OCI-LY1 (cell line): ENCODE measurements around the gene CHCHD4.
"Not testable (repeated sequence)": the region's sequence is repeated elsewhere in the genome, so short reads cannot be mapped to it uniquely, and the experiment has no call there.

ENCODE experiments used
- H2AFZ ChIP-seq: fragments of 200-600 bp; sonication (generic), shearing (Covaris generic); 2 replicates; pipeline ENCODE4 v1.6.0; 2014; ENCODE audit warnings: antibody characterized with exemption, mild to moderate bottlenecking, low read length
- H3F3A ChIP-seq: fragments of 200-600 bp; sonication (generic), shearing (Covaris generic); 2 replicates; pipeline ENCODE4 v1.6.0; 2014; ENCODE audit warnings: mild to moderate bottlenecking, antibody characterized with exemption, low read length, moderate library complexity; ENCODE audit not compliant: insufficient read depth
- H3K27ac ChIP-seq: fragments of 200-600 bp; sonication (generic); 2 replicates; pipeline ENCODE4 v1.5.1; 2014; ENCODE audit warnings: low read length, mixed run types, mild to moderate bottlenecking, low read depth; ENCODE audit not compliant: poor library complexity, severe bottlenecking
- H3K27me3 ChIP-seq: fragments of 200-600 bp; sonication (generic); 2 replicates; pipeline ENCODE4 v1.6.0; 2014; ENCODE audit warnings: antibody characterized with exemption, mild to moderate bottlenecking, low read length, moderate library complexity; ENCODE audit not compliant: insufficient read depth
- H3K36me3 ChIP-seq: fragments of 200-600 bp; sonication (generic); 2 replicates; pipeline ENCODE4 v1.6.1; 2014; ENCODE audit warnings: mild to moderate bottlenecking, antibody characterized with exemption, low read length, moderate library complexity, mixed read lengths; ENCODE audit not compliant: insufficient read depth
- H3K4me1 ChIP-seq: fragments of 200-600 bp; sonication (generic); 2 replicates; pipeline ENCODE4 v1.5.1; 2014; ENCODE audit warnings: mild to moderate bottlenecking, low read length, moderate library complexity; ENCODE audit not compliant: insufficient read depth, severe bottlenecking
- H3K4me2 ChIP-seq: fragments of 200-600 bp; sonication (generic), shearing (Covaris generic); 2 replicates; pipeline ENCODE4 v1.6.1; 2014; ENCODE audit warnings: low read length
- H3K4me3 ChIP-seq: fragments of 200-600 bp; sonication (generic); 2 replicates; pipeline ENCODE4 v1.5.1; 2014; ENCODE audit warnings: low read length, low read depth, mild to moderate bottlenecking, mixed read lengths; ENCODE audit not compliant: poor library complexity, severe bottlenecking
- H3K79me2 ChIP-seq: fragments of 200-600 bp; shearing (Covaris generic); 2 replicates; pipeline ENCODE4 v1.6.1; 2016; ENCODE audit warnings: mixed run types, low read length, mixed read lengths; ENCODE audit not compliant: insufficient read depth
- H3K9ac ChIP-seq: fragments of 200-600 bp; sonication (generic), shearing (Covaris generic); 2 replicates; pipeline ENCODE4 v1.6.1; 2014; ENCODE audit warnings: mild to moderate bottlenecking, low read length, mixed read lengths
- H3K9me2 ChIP-seq: fragments of 200-600 bp; sonication (generic), shearing (Covaris generic); 2 replicates; pipeline ENCODE4 v1.6.1; 2014; ENCODE audit warnings: low read depth, mild to moderate bottlenecking, low read length, mixed read lengths
- H3K9me3 ChIP-seq: fragments of 200-600 bp; shearing (Covaris generic); 2 replicates; pipeline ENCODE4 v1.6.1; 2014; ENCODE audit warnings: low read length, mixed read lengths
- H4K20me1 ChIP-seq: fragments of 200-600 bp; sonication (generic), shearing (Covaris generic); 2 replicates; pipeline ENCODE4 v1.6.0; 2016; ENCODE audit warnings: mild to moderate bottlenecking, low read length; ENCODE audit not compliant: insufficient read depth
- EZH2 ChIP-seq: fragments of 200-600 bp; sonication (generic), shearing (Covaris generic); IDR thresholded peaks from 2 replicates; pipeline ENCODE4 v1.8.0; 2017; ENCODE audit warnings: borderline replicate concordance, mixed run types, mild to moderate bottlenecking, antibody characterized with exemption, low read length, moderate library complexity, mixed read lengths
- TF ChIP-seq, protein P1 (sequence below): fragments of 200-600 bp; sonication (generic), shearing (Covaris generic); IDR thresholded peaks from 2 replicates; pipeline ENCODE4 v1.5.1; 2017; ENCODE audit warnings: mild to moderate bottlenecking, antibody characterized with exemption, low read length, moderate library complexity, mixed read lengths

CHCHD4 gene

DNA sequence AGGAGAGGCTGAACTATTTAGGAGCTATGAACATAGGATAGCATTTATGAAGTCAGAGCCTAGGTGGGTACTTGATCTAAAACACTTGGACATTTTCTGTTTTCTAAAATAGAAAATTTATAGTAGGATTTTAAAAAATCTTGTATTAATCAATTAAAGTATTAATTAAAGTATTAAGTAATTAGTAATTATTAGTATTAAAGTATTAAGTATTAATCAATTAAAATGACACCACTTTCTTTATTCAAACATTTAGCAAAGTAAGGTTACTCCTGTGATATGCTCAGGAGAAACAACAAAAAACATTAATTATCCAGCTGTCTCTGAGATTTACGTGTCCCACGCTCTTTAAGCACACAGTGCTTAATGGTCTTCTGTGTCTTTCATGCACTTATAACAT, 32.2 kb downstream of the CHCHD4 start:
- Histone ChIP-seq H3K27ac (no peak overlapping the region), H3K27me3 (no peaks in the 10 kb centered on the region; the same call in 1 of the 2 replicates)

DNA sequence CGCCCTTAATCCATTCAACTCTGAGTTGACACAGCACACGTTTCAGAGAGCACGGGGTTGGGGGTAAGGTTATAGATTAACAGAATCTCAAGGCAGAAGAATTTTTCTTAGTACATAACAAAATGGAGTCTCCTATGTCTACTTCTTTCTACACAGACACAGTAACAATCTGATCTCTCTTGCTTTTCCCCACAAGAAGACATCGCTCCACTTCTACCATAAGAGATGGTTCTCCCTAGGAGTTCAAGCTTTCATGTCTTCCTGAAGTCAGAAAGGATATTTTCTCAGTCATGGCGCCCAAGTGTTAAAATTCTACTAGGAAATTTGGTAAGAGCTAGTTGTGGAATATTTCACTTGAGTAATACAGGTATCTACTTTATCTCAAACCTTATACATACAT, 32.7 kb downstream of the CHCHD4 start:
- H3K79me2 ChIP-seq, H3K9me3 ChIP-seq, H3K4me2 ChIP-seq, H3F3A ChIP-seq, H3K27ac ChIP-seq, H2AFZ ChIP-seq, H3K36me3 ChIP-seq, H3K27me3 ChIP-seq, H3K9ac ChIP-seq, H3K4me3 ChIP-seq, H3K4me1 ChIP-seq, H3K9me2 ChIP-seq, H4K20me1 ChIP-seq: not testable (repeated sequence)

More for the DNA sequence above, 32.2 kb downstream of the CHCHD4 start:
- no peaks in the 10 kb centered on the region for H3K9me3 ChIP-seq
- no peaks in the 10 kb centered on the region for H3K36me3 ChIP-seq
- no peaks in the 10 kb centered on the region for H3K79me2 ChIP-seq
- no peak overlapping the region for H3K4me3 ChIP-seq
- TF ChIP-seq EZH2, result no peak
- TF ChIP-seq, protein P1, sequence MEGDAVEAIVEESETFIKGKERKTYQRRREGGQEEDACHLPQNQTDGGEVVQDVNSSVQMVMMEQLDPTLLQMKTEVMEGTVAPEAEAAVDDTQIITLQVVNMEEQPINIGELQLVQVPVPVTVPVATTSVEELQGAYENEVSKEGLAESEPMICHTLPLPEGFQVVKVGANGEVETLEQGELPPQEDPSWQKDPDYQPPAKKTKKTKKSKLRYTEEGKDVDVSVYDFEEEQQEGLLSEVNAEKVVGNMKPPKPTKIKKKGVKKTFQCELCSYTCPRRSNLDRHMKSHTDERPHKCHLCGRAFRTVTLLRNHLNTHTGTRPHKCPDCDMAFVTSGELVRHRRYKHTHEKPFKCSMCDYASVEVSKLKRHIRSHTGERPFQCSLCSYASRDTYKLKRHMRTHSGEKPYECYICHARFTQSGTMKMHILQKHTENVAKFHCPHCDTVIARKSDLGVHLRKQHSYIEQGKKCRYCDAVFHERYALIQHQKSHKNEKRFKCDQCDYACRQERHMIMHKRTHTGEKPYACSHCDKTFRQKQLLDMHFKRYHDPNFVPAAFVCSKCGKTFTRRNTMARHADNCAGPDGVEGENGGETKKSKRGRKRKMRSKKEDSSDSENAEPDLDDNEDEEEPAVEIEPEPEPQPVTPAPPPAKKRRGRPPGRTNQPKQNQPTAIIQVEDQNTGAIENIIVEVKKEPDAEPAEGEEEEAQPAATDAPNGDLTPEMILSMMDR, result no peak
- no peak overlapping the region for H2AFZ ChIP-seq
- H3K4me1 ChIP-seq, result no peaks in the 10 kb centered on the region
- no peaks in the 10 kb centered on the region for H3F3A ChIP-seq
- no peaks in the 10 kb centered on the region for H3K9me2 ChIP-seq
- H3K9ac ChIP-seq, result no peak overlapping the region
- no peaks in the 10 kb centered on the region for H4K20me1 ChIP-seq
- H3K4me2 ChIP-seq, result no peak overlapping the region

DNA sequence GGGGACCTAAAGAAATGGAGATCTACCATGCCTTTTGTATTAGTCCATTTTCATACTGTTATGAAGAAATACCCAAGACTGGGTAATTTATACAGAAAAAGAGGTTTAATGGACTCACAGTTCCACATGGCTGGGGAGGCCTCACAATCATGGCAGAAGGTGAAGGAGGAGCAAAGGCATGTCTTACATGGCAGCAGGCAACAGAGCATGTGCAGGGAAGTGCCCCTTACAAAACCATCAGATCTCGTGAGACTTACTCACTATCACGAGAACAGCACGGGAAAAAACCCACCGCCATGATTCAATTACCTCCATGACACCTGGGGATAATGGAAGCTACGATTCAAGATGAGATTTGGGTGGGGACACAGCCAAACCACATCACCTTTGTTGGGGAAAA, 37.2 kb downstream of the CHCHD4 start:
- H3K9me3 ChIP-seq, H3K4me1 ChIP-seq, H3K27me3 ChIP-seq, H3K27ac ChIP-seq, H3K4me2 ChIP-seq, H3F3A ChIP-seq, H3K79me2 ChIP-seq, H3K9me2 ChIP-seq, H2AFZ ChIP-seq, H4K20me1 ChIP-seq, H3K4me3 ChIP-seq, H3K9ac ChIP-seq, H3K36me3 ChIP-seq: not testable (repeated sequence)

DNA sequence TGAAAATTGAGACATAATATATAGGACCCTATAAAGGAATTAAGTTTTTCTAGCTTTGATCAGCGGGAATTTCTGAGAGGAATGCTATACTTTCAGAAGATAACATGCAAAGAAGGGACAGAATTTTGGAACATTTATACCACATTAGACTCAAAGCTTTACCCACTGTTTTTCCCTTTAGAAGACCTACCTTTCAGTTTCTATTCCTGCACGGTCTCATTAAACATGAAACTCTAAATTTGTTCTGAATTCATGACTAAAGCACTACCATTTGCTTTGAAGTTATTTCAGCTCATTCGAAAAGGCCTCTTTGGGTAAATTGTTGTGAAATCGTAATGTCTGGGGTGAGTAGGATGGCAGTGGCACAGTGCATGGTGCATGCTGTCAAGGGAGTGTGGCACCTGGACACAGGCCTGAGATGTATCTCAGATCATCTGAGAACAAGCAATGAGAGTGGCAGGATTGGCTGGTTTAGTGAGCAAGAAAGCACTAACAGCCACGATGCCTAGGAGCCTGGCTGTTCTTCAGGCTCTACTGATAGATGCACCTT, 42.5 kb downstream of the CHCHD4 start:
- Histone ChIP-seq H3F3A (no peaks in the 10 kb centered on the region), H3K27me3 (no peaks in the 10 kb centered on the region; the same call in 1 of the 2 replicates)

More for the DNA sequence above, 42.5 kb downstream of the CHCHD4 start:
- no peak for TF ChIP-seq EZH2
- TF ChIP-seq, protein P1, result no peak
- Histone ChIP-seq H3K9ac (no peak overlapping the region), H3K36me3 (no peaks in the 10 kb centered on the region; the same call in 1 of the 2 replicates), H3K4me1 (no peaks in the 10 kb centered on the region), H3K4me3 (no peak overlapping the region), H3K9me2 (no peaks in the 10 kb centered on the region), H3K79me2 (no peaks in the 10 kb centered on the region), H4K20me1 (no peaks in the 10 kb centered on the region), H3K4me2 (no peak overlapping the region), H3K27ac (no peak overlapping the region), H2AFZ (no peak overlapping the region), H3K9me3 (no peaks in the 10 kb centered on the region)
